GM18508 (cell line): Measurements from ENCODE around the gene PTPN1.
"Not testable (repeated sequence)": the region's sequence is repeated elsewhere in the genome, so short reads cannot be mapped to it uniquely, and the experiment has no call there.

ENCODE experiments used
- ATAC-seq: cut with Tn5 transposase; IDR thresholded peaks from one replicate; pipeline ENCODE4 v1.9.1; 2021; ENCODE audit warnings: moderate number of reproducible peaks; ENCODE audit not compliant: insufficient read depth, unreplicated experiment

Gene PTPN1

GRCh38 chr20:50478162-50478990 lies 31.8 kb upstream of the PTPN1 start:
- no peak for ATAC-seq

DNA sequence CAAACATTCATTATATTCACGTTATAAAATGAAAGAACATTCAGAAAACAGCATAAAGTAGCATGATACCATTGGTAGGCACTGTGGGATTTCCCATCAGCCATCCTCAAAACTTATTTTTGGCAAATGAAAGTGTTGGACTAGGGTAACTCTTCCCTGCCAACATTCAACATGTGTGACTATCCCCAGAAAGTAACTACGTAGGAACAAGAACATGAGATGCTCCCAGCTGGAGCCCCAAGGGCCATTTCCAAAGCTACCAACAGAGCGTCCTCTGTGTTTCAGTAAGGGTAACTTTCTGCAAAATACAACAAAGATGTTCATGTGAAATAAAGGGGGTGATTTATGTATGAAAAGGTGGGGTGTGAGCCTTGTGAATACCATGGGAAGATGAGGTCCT lies 28.4 kb upstream of the PTPN1 start:
- ATAC-seq, result no peak

- ATAC-seq, result no peak
Observed at GRCh38 chr20:50482396-50482981, 27.7 kb upstream of the PTPN1 start.

DNA sequence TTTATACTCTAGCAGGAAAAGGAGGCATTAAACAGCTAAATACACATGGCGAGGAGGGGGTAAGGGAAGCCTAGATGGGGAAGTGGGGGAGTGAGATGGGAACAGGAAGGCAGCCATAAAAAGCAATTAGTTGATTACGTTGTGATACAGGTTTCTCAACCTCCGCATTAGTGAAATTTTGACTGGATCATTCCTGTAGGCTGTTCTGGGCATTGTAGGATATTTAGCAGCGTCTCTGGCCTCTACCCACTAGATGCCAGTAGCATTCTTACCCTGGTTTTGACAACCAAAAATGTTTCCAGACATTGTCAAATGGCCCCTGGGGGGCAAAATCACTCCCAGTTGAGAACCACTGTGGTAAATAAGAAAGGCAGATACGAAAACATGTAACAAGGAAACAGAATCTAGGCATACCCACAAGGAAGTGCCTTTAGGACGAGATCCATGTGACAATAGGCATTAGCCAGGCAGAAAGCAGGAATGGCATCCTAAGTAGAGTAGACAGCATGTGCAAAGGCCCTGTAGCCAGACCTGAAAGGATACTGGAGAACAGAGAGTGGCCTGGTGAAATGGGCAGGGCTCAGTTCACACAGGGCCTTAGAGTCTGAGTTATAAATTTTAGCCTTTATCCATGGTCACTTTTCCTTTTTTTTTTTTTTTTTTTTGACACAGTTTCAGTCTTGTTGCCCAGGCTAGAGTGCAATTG lies 25.8 kb upstream of the PTPN1 start:
- no peak for ATAC-seq

DNA sequence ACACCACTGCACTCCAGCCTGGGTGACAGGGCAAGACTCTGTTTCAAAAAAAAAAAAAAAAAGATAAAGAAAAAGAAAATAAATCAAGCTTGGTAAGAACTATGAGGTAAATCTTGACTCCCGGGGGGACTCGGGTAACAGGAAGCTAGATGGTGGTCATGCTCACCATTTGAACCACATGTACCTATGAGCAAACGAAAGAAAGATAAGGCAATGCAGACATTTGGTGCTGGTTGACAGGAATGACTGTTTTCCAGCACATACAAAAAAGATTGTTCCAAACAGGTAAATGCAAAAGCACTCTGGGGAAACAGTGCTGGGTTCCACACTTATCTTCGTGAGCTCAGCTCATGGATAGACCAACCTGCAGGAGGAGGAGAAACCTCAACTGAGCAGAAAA lies 22.8 kb upstream of the PTPN1 start:
- ATAC-seq, result no peak

DNA sequence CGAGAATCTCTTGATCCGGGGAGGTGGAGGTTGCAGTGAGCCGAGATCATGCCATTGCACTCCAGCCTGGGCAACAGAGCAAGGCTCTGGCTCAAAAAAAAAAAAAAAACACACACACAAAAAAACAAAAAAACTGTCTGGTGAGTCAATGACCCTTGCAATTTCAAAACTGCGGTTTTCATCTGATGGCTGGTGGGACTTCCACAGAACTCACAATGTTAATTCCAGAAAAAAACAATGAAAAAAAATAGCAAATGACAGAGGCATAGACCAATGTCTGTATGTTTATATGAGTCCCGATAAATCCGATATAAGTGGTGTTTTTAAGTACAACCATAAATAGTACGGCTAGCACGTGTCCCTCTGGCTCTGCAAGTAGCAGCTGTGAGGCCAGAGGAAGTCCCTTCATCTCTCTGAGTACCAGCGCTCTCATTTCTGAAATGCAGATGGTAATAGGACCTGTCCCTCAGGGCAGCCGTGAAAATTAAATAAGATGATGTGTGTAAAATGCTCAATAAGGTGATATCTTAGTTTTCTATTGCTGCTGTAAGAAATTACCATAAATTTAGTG lies 21.9 kb upstream of the PTPN1 start:
- ATAC-seq, result no peak

- ATAC-seq, result no peak
Observed at GRCh38 chr20:50491168-50491567, 19.0 kb upstream of the PTPN1 start.

- no peak for ATAC-seq
Observed at GRCh38 chr20:50491926-50492634, 18.1 kb upstream of the PTPN1 start.

GRCh38 chr20:50493881-50494253 lies 16.3 kb upstream of the PTPN1 start:
- no peak for ATAC-seq

GRCh38 chr20:50494428-50494827 lies 15.8 kb upstream of the PTPN1 start:
- no peak for ATAC-seq

DNA sequence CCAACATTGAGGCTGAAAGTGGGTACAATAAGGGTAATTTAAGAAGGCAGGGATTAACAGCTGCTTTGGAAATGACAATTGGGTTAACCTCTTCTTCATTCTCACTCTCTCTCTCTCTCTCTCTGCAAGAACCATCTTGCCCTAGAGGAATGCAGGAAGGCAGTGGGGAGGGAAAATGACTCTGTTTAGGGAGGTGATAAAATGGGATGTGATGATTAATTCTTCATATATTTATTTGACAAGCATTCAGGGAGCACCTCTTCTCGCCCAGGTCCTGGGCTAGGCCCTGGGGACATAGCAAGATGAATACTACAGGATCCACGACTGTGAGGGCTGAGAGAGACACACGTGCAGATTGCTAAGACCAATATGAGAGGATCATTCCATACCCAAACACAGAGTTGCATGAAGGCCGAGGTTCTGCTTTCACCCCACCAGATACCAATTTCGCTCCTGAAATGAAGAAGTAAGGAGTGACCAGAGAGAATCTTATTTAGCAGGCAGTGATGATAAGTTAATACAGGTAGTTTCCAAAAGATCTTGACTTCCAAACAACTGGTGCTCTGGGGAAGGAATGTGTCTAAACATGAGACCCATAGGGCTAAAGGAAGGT lies 13.3 kb upstream of the PTPN1 start:
- ATAC-seq, result no peak

DNA sequence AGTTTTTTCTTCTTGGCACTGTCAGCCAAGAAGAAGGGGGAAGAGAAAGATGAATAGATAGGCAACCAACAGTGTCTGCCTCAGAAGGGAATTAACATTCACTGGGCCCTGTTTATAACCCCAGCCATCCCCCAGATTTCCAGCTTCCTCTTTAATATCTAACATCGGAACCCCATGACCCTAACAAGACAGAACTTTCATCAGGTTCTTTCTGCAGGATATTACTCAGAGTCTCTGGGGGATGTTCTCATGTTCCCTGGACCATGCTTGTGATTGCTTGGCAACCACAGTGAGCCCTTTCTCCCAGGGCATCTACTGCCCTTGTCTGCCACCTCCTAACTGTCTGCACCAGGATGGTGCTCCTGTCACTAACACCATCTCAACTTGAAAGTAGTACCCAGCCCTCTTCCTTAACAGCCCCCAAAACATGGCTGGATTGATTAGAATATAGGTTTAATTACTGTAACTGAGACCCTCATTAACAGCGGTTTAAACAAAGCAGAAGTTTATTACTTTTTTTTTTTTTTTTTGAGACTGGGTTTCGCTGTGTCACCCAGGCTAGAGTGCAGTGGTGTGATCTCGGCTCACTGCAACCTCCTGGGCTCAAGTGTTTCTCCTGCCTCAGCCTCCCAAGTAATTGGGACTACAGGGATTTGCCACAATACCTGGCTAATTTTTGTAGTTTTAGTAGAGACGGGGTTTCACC lies 12.0 kb upstream of the PTPN1 start:
- ATAC-seq, result no peak

DNA sequence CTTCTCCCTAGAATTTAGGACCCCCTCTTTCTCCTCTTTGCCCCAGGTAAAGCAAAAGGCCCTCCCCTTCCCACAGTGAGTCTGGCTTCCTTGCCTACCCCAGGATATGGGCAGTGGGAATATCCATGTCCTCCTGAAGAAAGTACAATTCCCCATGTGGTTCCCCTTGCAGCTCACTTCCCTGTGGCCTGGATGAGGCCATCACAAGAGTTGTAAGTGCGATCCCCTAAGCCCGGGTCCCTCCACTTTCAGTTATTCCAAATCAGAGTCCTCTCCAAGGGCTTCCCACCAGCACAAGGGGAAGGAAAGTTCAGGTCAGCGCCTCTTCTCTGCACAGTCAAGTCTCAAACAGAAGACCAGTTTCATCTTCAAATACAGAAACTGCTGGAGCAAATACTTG lies 10.2 kb upstream of the PTPN1 start:
- ATAC-seq, result no peak

GRCh38 chr20:50501972-50502745 lies 8.0 kb upstream of the PTPN1 start:
- ATAC-seq, result no peak

GRCh38 chr20:50504231-50504823 lies 5.9 kb upstream of the PTPN1 start:
- ATAC-seq, result no peak

- ATAC-seq, result no peak
Observed at GRCh38 chr20:50506270-50506579, 4.0 kb upstream of the PTPN1 start.

- not testable (repeated sequence) for ATAC-seq
Observed at GRCh38 chr20:50507745-50508144, 2.4 kb upstream of the PTPN1 start.

GRCh38 chr20:50508171-50508755 lies 1.9 kb upstream of the PTPN1 start:
- no peak for ATAC-seq
